HG03354 (cell line): ENCODE measurements around the gene ASMTL.
A peak's percentile ranks its signal among the peaks of the same experiment; 100 is the strongest.
"Not testable (repeated sequence)": the region's sequence is repeated elsewhere in the genome, so short reads cannot be mapped to it uniquely, and the experiment has no call there.

ENCODE experiments used
- ATAC-seq: cut with Tn5 transposase; IDR thresholded peaks from one replicate; pipeline ENCODE4 v1.9.1; 2021; ENCODE audit warnings: mild to moderate bottlenecking; ENCODE audit not compliant: unreplicated experiment, poor library complexity, severe bottlenecking

The ASMTL gene

GRCh38 chrX:1452516-1453394 is at the start of gene ASMTL:
TSS of gene ASMTL (minus strand) at chrX:1452909. CDS start at chrX:1452840, 69 bp downstream.
- ATAC-seq, result peak; percentile 77

DNA sequence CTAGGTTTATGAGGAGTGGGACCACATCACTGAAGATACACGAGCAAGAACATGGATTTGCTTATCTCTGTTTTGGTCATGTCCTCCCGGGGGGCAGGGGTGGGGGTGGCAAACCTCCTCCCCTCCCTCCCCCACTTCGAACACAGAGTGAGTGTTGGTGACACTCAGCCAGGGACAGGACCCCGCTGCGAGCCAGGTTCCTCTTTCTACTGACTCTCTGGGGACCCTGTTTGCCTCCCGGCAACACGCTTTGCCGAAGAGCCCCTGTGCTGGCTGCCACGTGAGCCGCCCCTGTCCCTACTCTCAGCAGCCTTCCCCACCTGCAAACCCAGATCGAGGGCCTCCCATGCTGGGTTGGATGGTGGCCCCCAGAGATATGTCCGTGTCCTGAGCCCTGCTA is 49.5 kb upstream of the ASMTL start:
- peak; percentile 73 for ATAC-seq

GRCh38 chrX:1500701-1501624 is 48.3 kb upstream of the ASMTL start:
- ATAC-seq, result peak; percentile 66

DNA sequence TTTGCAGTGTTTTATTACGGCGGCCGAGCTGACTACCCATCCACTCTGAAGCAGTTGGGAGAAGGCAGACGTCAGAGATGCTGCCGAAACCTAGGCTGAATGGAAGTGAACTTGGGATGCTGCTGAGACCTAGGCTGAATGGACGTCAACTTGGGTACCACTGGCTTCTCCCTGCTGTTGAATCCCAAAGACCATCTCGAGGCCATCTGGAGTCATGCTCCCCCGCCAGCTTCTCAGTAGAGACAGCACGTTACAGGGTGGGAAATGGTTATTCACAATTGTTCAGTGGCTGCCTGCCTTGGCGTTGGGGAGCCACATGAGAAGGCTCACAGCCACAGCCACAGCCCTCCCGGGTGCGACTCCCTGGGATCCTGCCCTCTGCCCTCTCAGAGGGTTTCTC is 43.4 kb upstream of the ASMTL start:
- ATAC-seq, result no peak

DNA sequence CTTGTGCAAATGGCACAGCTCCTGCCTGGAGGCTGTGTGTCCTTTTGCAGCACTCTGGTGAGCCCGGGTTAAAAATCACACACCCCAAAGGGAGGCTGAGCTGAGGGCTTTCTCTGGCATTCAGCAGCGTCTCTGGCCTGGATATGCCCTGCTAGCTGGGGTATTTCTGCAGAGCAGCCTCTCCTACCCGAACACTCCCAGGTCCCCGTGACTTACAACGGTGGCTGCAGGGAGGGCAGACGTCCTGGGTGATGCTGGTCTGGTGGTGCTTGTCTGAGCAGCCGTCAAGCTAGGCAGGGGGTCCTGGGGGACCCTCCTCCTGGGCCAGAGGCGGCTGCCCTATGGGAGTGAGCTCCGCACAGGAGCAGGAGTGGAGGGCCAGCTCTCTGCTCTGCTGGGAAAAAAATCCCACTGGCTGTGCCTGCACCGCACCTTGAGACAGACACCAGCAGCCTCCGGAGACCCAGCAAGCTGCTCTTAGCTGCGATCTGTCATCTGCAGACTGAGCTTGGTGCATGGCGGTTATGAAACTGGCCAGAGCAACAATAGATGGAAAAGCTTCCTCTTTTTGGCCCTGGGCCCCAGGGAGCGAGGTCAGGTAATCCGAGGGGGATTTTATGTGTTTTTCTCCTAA is 41.3 kb upstream of the ASMTL start:
- peak; percentile 49 for ATAC-seq

- peak; percentile 2 for ATAC-seq
Observed at GRCh38 chrX:1493412-1493811, 40.7 kb upstream of the ASMTL start.

GRCh38 chrX:1492421-1493012 is 39.8 kb upstream of the ASMTL start:
- ATAC-seq, result no peak

- ATAC-seq, result peak; percentile 88
Observed at GRCh38 chrX:1491851-1492349, 39.2 kb upstream of the ASMTL start.

- not testable (repeated sequence) for ATAC-seq
Observed at GRCh38 chrX:1491248-1491647, 38.5 kb upstream of the ASMTL start.

DNA sequence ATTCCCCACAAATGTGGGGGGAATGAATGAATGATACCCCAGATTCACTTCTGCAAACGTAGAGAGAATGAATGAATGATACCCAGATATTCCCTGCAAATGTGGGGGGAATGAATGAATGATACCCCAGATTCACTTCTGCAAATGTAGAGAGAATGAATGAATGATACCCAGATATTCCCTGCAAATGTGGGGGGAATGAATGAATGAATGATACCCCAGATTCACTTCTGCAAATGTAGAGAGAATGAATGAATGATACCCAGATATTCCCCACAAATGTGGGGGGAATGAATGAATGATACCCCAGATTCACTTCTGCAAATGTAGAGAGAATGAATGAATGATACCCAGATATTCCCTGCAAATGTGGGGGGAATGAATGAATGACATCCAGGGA is 38.0 kb upstream of the ASMTL start:
- not testable (repeated sequence) for ATAC-seq

DNA sequence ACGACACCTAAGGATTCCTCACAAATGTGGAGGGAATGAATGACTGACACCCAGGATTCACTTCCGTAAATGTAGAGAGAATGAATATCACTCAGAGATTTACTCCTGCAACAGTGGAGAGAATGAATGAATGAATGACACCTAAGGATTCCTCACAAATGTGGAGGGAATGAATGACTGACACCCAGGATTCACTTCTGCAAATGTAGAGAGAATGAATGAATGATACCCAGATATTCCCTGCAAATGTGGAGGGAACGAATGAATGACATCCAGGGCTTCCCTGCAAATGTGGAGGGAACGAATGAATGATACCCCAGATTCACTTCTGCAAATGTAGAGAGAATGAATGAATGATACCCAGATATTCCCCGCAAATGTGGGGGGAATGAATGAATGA is 36.6 kb upstream of the ASMTL start:
- ATAC-seq, result not testable (repeated sequence)

- ATAC-seq, result no peak
Observed at GRCh38 chrX:1488745-1489144, 36.0 kb upstream of the ASMTL start.

DNA sequence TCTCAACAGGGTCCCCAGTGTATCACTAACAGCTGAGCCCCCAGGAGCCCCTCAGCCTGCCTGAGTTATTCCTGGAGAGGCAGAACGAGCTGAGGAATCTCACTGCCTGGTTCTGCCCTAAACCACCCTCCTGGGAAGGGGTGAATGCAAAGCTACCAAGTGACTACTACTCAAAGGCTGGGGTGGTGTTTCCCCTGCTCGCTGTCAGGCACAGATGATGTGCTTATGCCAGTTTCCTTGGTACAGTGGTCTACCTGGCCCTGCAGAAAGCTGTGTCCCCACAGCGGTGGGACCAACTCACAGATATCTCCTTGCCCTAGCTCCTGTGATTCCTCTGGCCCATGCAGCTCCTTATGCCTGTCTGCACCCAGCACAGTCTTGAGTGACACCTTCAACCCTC is 35.4 kb upstream of the ASMTL start:
- no peak for ATAC-seq

- ATAC-seq, result no peak
Observed at GRCh38 chrX:1487401-1487800, 34.7 kb upstream of the ASMTL start.

GRCh38 chrX:1486749-1487361 is 34.1 kb upstream of the ASMTL start:
- no peak for ATAC-seq

DNA sequence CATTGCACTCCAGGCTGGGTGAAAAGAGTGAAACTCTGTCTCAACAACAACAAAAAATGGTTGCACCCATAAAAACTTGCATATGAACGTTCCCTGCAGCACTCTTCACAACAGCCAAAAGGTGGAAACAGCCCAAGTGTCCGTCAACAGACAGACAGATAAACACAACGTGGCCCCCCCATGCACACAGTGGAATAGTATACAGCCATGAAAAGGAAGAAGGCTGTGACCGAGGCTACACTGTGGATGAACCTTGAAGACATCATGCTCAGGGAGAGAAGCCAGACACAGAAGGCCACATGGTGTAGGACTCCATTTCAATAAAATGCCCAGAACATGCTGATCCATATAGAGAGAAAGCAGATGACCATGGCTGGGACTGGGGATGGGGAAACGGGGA is 33.5 kb upstream of the ASMTL start:
- ATAC-seq, result no peak

DNA sequence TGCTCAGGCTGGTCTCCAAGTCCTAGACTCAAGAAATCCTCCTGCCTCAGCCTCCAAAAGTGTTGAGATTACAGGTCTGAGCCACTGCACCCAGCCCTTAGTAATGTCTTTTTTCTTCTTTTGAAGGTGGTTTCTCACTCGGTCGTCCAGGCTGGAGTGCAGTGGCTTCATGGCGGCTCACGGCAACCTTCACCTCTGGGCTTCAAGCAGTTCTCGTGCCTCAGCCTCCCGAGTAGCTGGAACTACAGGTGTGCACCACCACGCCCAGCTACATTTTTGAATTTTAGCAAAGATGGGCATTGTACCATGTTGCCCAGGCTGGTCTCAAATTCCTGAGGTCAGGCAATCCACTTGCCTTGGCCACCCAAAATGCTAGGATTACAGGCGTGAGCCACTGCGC is 32.3 kb upstream of the ASMTL start:
- no peak for ATAC-seq

DNA sequence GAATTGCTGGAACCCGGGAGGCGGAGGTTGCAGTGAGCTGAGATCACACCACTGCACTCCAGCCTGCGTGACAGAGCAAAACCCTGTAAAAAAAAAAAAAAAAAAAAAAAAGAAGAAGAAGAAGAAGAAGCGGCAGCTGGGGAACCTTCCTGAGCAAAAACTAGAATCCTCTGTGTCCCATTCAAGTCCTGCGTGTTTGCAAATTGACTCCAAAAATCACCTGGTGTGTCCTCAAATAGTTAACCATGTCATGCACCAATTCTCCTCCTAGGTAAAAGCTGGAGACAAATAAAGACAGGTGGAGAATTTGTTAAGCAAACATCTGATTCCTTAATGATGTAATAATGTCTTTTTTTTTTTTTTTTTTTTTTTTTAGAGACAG is 31.9 kb upstream of the ASMTL start:
- ATAC-seq, result no peak
